GM19099 (cell line): Measurements from ENCODE around the gene NME2.

ENCODE experiments used
- POLR2A ChIP-seq: IDR thresholded peaks from 3 replicates; pipeline ENCODE4 v1.6.1; 2011; ENCODE audit warnings: low read depth; ENCODE audit not compliant: insufficient read length; ENCODE audit errors: extremely low read depth

The NME2 gene

DNA sequence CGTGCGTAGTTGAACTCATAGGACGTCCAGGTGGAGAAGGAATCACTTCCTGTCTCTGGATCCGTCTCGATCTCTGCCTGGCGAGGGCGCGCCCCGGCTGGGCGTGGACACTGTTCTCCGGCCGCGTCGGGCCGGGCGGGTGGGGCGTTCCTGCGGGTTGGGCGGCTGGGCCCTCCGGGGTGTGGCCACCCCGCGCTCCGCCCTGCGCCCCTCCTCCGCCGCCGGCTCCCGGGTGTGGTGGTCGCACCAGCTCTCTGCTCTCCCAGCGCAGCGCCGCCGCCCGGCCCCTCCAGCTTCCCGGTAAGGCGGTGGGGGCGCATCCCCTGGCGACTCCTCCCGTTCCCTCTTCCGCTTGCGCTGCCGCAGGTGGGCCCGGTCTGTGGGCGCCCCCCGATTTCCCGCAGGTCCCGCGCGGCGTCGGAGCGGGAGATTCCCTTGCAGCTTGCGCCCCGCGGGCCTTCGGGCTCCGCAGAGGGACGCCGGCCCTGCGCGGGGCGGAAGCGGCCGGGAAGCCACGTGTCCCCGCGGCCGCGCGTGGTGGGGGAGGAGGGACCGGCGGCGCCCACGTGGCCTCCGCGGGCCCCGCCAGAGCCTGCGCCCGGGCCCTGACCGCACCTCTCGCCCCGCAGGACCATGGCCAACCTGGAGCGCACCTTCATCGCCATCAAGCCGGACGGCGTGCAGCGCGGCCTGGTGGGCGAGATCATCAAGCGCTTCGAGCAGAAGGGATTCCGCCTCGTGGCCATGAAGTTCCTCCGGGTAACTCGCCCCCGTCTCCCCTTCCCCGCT is at the start of gene NME2:
Gene NME2, plus strand, starts transcription at position 214 of the 789 bp plus-strand sequence. Its CDS starts 420 bp downstream, at position 634.
- peak; percentile 80 for TF ChIP-seq POLR2A

DNA sequence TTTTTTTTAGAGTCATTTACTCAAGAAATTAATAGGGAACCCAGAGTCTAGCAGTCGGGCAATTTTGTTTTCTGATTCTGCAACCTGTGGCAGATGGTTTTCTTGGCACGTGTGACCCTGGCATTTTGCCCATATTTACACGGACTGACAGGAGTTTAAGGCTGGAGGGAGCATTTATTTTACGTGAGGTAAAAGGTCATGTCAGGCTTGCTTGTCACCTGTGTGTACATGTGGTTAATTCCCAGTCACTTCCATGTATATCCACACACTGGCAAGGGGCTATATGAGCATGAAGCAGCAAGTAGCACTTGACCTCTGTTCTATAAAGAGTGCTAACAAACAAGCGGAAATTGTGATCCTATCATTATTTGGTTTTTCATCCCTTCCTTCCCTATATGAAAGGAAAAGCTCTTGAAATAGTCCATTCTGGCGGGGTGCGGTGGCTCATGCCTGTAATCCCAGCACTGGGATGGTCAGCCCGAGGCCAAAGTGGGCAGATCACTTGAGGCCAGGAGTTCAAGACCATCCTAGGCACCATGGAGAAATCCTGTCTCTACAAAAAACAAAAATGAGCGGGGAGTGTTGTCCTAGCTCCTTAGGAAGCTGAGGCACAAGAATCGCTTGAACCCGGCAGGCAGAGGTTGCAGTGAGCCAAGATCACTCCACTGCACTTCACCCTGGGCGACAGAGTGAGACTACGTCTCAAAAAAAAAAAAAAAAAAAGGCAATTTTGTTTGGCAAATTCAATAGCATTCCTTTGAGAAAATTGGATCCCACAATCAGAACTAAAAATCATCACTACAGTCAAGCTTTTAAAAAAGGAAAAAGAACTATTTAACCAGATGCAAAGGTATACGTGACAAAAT is 47.6 kb upstream of the NME2 start:
- TF ChIP-seq POLR2A, result no peak

DNA sequence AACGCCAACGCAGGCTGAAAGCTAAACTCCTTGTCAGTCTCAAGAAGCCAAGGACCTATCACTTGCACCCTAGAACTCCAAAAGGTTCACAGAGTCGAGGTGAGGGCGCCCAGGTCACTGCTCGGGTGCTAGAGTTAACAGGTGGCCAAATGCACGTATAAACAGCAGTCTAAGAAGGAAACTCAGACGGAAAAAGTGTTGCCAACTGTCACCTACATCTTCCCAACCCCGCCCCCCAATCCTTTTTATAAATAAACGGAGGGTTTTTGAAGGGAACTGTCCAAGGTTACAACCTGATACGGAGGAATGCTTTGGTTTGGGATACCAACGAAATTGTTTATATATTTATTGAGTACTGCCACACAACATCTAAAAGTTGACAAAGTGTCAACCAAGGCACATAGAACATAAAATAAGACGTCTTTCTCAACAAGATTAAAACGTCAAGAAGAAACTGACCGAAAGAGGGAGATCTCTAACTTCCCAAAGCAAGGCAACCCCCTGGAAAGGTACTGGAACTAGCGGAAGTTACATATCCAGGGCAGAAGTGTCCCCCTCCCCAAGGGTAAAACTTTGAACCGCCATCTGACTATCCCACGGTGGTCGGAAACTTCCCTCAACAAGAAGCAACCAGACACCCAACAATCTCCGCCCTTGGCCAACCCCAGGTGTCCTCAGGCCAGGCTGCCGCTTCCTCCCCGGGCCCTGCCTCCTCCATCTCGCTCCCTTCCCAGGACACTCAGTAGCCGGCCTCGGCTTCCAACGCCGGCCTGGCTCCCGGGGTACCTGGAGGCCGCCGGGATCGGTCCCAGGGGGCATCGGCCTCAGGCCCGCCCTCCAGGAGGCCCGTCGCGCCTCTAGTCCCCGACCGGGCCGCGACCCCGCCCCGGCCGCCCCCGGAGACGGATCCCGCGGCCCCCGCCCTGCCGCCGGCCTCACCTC is 46.5 kb upstream of the NME2 start:
- no peak for TF ChIP-seq POLR2A

DNA sequence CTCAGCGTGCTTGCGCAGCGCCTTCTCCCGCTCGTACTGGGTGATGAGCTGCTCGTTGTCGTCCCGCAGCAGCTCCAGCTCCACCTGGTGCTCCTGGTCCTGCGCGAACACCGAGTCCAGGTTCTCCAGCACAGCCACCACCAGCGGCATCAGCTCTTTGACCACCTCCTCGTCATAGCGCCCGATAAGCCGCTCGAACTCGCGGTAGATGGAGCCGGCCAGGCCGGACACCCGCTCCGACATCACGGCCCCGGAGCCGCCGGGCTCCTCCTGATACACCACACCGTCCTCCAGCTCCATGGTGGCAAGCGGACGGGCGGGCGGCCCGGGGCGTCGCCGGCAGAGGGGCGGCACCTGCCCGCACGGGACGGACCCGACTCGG is 45.9 kb upstream of the NME2 start:
- TF ChIP-seq POLR2A, result no peak

DNA sequence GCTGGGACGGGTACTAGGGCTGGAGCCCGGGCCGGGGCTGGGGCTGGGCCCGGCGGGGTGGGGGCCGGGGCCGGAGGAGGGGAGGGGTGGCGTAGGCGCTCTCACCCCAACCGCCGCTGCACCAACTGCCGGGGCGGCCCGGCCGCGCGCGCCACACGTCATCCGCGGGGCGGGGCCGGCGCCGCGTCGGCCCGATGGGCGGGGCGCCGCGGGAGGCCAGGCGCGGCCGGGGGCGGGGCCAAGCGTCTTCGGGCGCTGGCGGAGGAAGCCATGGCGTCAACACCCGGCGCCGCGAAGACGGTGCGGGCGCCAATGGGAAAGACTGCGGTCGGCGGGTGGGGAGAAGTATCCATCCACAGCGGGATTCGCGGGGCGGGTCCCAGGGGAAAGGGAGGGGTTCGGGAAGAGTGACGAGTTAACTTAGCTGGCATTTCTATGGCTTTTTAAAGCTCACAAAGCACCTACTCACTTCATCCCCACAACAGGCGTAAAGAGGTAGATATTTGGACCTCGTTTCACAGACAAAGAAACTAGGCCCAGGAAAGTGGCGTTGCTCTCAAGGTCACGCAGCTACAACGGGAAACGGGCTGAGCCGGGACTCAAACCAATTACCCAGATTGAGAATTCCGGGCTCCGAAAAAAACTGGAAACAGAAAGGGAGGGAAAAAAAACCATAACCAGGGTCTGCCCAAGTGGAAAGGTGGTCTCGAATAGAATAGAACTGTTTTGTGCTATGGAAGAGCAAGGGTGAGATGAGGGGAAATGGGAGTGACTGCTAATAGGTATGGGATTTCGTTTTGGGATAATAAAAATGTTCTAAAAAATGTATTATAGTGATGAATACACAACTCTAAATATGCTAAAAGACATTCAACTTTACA is 45.2 kb upstream of the NME2 start, which contains the start of gene SPAG9:
Gene SPAG9, minus strand, starts transcription at position 130 of the 881 bp plus-strand sequence. CDS start 212 bp downstream, outside the sequence.
- TF ChIP-seq POLR2A, result peak; percentile 83

DNA sequence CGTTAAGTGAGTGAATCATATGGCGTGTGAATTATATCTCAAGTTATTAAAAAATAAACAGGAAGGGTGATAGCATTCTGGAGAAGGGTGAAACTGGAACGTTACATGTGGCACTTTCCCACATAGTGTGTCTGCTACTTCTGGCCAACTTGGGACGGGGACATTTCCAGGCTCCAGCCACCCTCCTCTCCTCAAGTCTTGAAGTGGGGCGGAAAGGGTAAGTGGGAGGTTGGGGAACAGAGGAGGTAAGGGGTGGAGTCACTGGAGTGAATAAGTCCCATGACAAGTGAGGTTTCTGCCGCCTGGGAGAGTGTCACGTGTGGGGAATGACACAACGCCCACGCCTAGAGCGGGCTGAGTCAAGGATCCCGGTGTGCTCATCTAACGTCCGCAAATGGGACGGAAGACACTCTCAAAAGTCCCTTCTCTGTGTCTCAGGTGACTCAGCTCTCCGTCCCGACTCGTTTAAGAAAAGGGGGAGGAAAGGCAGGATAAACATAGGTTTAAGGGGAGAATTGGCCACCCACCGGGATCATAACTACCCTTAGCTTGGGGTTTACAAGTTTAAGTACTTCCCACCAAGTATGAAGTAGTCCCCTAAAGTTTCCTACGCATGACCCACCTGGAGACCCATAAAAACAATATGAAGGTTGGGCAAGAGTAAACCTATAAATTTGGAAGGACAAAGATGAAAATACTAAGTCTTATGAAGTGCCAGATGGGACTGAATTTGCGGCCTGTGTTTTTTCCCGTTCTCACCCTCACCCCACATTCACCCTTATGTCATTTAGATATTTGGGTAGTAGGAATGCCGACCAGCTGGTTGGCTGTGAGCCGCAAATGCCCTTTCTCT is 44.4 kb upstream of the NME2 start:
- peak; percentile 63 for TF ChIP-seq POLR2A

DNA sequence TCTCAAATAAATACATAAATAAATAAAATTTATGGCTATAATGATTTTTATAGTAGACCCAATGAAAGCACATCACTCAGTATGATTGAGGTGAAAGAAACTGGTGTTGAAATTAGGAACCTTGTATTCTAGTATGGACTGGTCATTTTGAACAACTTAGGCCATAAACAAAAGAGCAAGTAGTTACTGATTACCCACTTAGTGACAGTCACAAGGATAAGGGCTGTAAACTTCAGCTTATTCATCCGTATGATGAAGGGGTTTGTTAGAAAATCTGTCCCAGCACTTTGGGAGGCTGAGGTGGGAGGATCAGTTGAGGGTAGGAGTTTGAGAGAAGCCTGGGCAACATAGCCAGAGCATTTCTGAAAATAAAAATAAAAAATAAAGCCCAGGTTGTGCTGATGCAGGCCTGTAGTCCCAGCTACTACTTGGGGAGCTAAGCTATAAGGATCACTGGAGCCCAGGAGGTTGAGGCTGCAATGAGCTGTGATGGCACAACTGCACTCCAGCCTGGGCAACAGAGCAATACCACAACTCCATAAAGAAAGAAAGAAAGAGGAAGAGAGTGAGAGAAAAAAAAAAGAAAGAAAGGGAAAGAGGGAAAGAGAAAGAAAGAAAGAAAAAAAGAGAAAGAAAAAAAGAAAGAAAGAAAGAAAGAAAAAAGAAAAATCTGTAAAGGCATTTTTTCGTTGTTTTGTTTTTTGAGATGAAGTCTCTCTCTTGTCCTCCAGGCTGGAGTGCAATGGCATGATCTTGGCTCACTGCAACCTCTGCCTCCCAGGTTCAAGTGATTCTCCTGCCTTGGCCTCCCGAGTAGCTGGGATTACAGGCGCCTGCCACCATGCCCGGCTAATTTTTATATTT is 41.3 kb upstream of the NME2 start:
- no peak for TF ChIP-seq POLR2A

DNA sequence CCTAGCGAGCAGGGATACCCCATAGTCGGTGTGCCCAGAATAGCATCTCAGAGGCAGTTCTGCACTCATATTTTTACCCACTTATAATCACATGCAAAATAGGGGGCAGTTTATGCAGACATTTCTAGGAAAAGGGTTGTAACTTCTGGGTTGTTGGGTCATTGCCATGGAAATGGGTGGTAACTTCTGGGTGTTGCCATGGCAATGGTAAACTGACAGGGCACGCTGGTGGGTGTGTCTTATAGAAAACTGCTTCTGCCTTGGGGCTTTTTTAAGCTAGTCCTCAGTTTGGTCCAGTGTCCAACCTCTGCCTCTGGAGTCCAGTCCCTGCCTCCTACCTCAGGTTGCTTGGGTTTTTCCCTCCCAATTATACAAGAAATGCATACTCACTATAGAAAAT is 38.1 kb upstream of the NME2 start:
- TF ChIP-seq POLR2A, result no peak

DNA sequence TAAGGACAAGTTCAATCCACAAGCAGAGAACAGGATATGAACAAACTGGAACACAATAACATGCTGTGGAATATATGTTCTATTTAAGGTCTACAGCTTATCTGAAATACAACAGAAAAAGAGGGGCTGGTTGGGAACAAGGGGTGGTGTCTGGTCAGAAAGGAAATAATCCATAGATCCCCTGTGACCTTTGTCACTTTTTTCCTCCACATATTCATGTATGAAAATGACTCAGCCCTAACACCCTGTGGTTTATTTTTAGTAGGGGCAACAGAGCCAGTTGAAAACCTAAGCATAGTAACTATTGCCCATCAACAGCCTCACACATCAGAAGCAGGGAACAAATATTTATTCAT is 33.3 kb upstream of the NME2 start:
- TF ChIP-seq POLR2A, result no peak

DNA sequence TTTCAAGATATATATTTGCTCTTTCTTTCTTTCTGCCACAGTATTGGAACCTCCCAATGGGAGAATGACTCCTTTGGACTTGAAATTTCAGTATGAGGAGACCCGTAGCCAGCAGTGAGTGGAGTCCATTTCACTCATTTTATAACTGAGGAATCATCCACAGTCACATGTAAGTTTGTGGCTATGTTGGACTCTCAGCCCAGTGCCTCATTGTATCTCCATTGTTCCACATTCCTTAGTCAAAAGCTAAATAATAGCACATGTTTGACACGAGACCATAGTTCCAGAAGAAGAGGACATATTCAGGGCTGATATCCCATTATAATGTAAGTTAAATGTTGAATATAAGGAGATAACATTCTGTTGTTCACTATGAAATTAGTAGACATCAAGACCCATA is 32.8 kb upstream of the NME2 start:
- TF ChIP-seq POLR2A, result no peak

DNA sequence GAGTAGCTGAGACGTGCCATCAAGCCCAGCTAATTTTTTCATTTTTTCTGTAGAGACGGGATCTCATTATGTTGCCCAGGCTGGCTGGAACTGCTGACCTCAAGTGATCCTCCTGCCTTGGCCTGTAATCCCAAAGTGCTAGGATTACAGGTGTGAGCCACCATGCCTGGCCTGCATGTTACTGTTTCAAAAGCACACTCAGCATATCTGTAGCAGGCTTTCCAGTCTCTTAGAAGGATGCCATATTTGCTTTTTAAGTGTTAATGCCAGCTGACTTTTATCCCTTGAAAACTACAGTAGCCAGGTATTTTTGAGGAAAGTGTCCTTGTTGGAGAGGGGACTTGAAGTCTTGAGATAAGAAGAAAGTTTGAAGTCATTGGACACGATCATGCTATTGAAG is 30.3 kb upstream of the NME2 start:
- no peak for TF ChIP-seq POLR2A

DNA sequence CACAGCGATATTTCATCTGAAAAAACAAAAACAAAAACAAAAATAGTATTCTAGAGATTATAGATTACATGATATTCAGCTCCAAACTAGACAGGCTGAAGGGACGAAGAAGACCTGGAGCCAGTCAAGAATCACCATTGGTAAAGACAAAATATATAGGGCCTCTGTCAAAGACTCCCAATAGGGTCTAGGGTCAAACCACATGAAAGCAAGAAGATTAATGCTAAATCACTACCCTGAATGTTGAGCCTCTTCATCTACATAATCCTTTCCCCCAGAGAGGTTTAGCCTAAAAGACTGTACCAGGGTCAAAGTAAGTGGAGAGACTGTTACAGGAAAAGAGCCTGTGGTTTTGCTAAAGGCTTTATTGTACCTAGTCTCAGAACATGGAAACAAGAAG is 23.6 kb upstream of the NME2 start:
- no peak for TF ChIP-seq POLR2A
